Calu3 (cell line): ENCODE data around the gene ATIC. TPM values are rescaled to one million over a fixed set of nuclear protein-coding genes. Genes with fewer than 3 reads are reported as not detected.

Experiments
- BruUV-seq: library from RNA; stranded (reverse); fragments of 400-500 nt; replicated peaks from 2 replicates; lab custom pipeline; 2021; lab: Mats Ljungman, UMichigan
- CTCF ChIA-PET: fragments of 300-600 bp; sonication (Branson Sonifier 250); formaldehyde crosslinking; loops from one replicate; lab custom pipeline; 2022; ENCODE audit warnings: antibody characterized with exemption; lab: Charles Lee
- DNase-seq: peaks from one replicate; pipeline ENCODE4 v3.0.0; 2022
- H3K27ac Mint-ChIP-seq: one replicate; pipeline ENCODE4 v1.8.0; 2022; ENCODE audit warnings: mixed read lengths; ENCODE audit not compliant: unreplicated experiment
- H3K27me3 Mint-ChIP-seq: one replicate; pipeline ENCODE4 v1.8.0; 2022; ENCODE audit warnings: mixed read lengths; ENCODE audit not compliant: unreplicated experiment
- H3K36me3 Mint-ChIP-seq: one replicate; pipeline ENCODE4 v1.8.0; 2022; ENCODE audit warnings: mild to moderate bottlenecking, moderate library complexity, mixed read lengths; ENCODE audit not compliant: insufficient read depth, unreplicated experiment
- H3K4me1 Mint-ChIP-seq: one replicate; pipeline ENCODE4 v1.8.0; 2022; ENCODE audit warnings: mild to moderate bottlenecking, low read depth, mixed read lengths; ENCODE audit not compliant: unreplicated experiment
- H3K4me3 Mint-ChIP-seq: one replicate; pipeline ENCODE4 v1.8.0; 2022; ENCODE audit warnings: mild to moderate bottlenecking, low read depth, moderate library complexity, mixed read lengths; ENCODE audit not compliant: unreplicated experiment
- H3K9me3 Mint-ChIP-seq: one replicate; pipeline ENCODE4 v1.8.0; 2022; ENCODE audit warnings: low read depth, mixed read lengths; ENCODE audit not compliant: unreplicated experiment
- intact Hi-C: fragments of 100-400 bp; cut with micrococcal nuclease; formaldehyde crosslinking; loops from one replicate; pipeline ENCODE4 v1.10.0; 2022; ENCODE audit not compliant: unreplicated experiment
- total RNA-seq: library from RNA; stranded (reverse); gene quantifications from 2 replicates; pipeline ENCODE4 v1.2.3, GENCODE V29; 2022
- TF ChIP-seq, protein P1 (sequence below): fragments of 200-600 bp; IDR thresholded peaks from one replicate; pipeline ENCODE4 v1.8.0; 2022; ENCODE audit warnings: antibody characterized with exemption; ENCODE audit not compliant: unreplicated experiment

The ATIC gene
- total RNA-seq, 1 experiment from 2014 or later = 219 TPM

GRCh38 chr2:215363039-215363438 is 51.2 kb downstream of the ATIC start:
- no peaks in the 10 kb centered on the region for H3K27me3 Mint-ChIP-seq
- no peaks in the 10 kb centered on the region for H3K4me1 Mint-ChIP-seq
- CTCF ChIA-PET = no interaction called here
- no peak for DNase-seq
- TF ChIP-seq, protein P1, sequence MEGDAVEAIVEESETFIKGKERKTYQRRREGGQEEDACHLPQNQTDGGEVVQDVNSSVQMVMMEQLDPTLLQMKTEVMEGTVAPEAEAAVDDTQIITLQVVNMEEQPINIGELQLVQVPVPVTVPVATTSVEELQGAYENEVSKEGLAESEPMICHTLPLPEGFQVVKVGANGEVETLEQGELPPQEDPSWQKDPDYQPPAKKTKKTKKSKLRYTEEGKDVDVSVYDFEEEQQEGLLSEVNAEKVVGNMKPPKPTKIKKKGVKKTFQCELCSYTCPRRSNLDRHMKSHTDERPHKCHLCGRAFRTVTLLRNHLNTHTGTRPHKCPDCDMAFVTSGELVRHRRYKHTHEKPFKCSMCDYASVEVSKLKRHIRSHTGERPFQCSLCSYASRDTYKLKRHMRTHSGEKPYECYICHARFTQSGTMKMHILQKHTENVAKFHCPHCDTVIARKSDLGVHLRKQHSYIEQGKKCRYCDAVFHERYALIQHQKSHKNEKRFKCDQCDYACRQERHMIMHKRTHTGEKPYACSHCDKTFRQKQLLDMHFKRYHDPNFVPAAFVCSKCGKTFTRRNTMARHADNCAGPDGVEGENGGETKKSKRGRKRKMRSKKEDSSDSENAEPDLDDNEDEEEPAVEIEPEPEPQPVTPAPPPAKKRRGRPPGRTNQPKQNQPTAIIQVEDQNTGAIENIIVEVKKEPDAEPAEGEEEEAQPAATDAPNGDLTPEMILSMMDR = no peak
- peaks cover 17% of the 10 kb centered on the region for H3K36me3 Mint-ChIP-seq
- H3K4me3 Mint-ChIP-seq = no peak overlapping the region
- no peak overlapping the region for H3K27ac Mint-ChIP-seq
- no peaks in the 10 kb centered on the region for H3K9me3 Mint-ChIP-seq
- intact Hi-C loops = no loop called here
- BruUV-seq = no TSS peak

DNA sequence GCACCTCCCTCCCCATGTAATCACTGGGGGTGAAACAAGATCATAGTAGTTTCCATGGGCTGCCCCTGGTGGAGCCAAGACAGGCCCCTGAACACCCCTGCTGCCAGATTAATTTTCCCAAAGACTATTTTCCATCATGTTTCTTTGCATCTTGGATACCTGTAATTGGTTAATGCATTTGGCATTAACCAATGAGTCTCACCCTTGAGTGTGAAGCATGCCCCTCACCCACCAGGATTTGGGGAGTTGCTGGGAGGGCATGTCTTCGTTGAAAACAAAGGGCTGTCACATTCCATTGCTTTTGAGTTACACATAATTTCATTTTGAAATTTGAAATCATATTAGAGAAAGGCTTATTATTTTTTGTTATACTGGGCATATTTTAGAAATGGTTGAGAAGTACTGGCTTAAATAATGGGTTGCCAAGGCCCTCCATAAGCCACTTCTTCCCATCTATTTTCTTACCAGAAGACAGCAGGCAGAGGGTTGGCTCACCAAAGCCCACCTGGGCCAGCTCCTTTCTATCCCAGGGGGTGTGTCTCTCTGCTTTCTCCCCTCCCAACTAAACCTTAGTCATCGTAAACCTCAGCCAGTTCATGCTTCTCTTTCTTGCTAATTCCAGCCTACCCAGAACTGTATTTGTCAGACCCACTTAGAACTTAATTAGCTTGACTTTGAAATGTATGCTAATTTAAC is 51.8 kb downstream of the ATIC start:
- no peak for DNase-seq
- H3K4me1 Mint-ChIP-seq = no peaks in the 10 kb centered on the region
- H3K36me3 Mint-ChIP-seq = peaks cover 17% of the 10 kb centered on the region
- TF ChIP-seq, protein P1 = no peak
- no TSS peak for BruUV-seq
- no peak overlapping the region for H3K27ac Mint-ChIP-seq
- H3K27me3 Mint-ChIP-seq = no peaks in the 10 kb centered on the region
- H3K9me3 Mint-ChIP-seq = no peaks in the 10 kb centered on the region
- intact Hi-C loops = no loop called here
- no peak overlapping the region for H3K4me3 Mint-ChIP-seq
- CTCF ChIA-PET = no interaction called here

DNA sequence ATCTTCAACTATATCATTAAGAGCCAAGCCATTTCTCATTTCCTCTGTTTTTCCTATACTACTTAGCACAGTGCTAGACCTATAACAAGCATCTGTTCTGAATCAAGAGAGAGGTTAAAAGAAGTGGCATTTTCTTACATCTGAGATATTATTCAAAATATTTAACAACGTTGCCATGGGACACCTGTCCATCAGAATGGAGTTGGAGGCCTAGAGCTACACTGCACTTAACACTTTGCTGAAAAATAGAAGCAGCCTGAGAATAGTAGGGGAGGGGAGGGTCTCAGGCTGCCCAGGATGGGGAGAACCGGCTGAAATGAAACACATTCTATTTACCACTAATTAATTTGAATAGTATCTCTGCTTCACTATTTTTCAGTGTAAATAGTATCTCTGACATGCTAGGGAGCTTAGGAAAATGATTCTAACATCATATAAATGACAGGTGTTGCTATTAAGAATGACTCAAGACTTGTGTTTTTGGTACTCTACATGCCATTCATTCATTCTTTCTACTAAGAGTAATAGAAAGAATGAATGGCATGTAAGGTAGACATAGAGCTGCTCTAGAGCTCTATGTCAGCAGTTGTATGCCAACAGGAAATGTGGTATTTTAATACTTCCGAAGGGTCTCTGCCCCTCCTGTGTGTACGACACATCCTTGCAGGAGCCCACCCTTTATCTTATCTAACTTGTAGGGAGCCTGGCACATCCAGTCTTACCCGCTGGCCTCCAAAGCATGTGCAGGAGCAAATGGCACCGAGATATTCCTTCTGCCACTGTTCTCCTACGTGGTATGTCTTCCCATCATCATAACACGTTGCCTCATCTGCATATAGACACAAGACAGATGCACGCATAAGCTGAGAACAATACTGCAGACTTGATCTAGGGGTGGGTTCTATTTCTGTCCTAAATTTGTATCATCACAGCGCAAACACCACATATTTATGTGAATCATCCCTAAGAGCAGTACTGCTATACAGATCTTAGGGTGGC is 52.6 kb downstream of the ATIC start:
- Mint-ChIP-seq H3K27ac (no peak overlapping the region), H3K4me3 (no peak overlapping the region), H3K36me3 (peaks cover 17% of the 10 kb centered on the region), H3K9me3 (no peaks in the 10 kb centered on the region), H3K4me1 (no peaks in the 10 kb centered on the region), H3K27me3 (no peaks in the 10 kb centered on the region)
- DNase-seq = no peak
- intact Hi-C loops = no loop called here
- CTCF ChIA-PET = interaction anchor here (0.5 kb wide), 1 partner anchor 556 kb away, joined by 5 read pairs; no protein-coding TSS in a partner anchor
- BruUV-seq = no TSS peak
- TF ChIP-seq, protein P1 = no peak

- no peaks in the 10 kb centered on the region for H3K9me3 Mint-ChIP-seq
- H3K4me3 Mint-ChIP-seq = no peak overlapping the region
- H3K27ac Mint-ChIP-seq = no peak overlapping the region
- no peaks in the 10 kb centered on the region for H3K4me1 Mint-ChIP-seq
- no peaks in the 10 kb centered on the region for H3K27me3 Mint-ChIP-seq
- peaks cover 19% of the 10 kb centered on the region for H3K36me3 Mint-ChIP-seq
- DNase-seq = no peak
- CTCF ChIA-PET = no interaction called here
- TF ChIP-seq, protein P1 = no peak
- intact Hi-C loops = no loop called here
- BruUV-seq = no TSS peak
Observed at GRCh38 chr2:215365184-215365658, 53.4 kb downstream of the ATIC start.
